ENCODE data around the gene DDX24.

DNA sequence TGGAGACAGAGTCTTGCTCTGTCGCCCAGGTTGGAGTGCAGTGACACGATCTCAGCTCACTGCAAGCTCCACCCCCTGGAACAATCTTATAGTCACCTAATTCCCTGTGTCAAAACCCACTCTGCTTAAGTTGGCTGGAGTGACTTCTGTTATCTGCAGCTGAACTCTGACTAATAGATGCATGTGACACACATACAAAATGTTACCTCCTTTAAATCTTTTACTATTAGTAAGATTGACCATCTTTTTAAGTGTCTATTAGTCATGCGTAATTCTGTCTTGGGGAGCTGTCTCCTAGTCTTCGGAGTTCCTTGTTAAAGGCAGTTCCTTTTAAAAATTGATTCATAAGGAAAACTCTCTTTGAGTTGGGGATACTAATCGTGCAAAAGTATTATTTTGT, 7.5 kb upstream of the DDX24 start:
- TF ChIP-seq, protein P1, sequence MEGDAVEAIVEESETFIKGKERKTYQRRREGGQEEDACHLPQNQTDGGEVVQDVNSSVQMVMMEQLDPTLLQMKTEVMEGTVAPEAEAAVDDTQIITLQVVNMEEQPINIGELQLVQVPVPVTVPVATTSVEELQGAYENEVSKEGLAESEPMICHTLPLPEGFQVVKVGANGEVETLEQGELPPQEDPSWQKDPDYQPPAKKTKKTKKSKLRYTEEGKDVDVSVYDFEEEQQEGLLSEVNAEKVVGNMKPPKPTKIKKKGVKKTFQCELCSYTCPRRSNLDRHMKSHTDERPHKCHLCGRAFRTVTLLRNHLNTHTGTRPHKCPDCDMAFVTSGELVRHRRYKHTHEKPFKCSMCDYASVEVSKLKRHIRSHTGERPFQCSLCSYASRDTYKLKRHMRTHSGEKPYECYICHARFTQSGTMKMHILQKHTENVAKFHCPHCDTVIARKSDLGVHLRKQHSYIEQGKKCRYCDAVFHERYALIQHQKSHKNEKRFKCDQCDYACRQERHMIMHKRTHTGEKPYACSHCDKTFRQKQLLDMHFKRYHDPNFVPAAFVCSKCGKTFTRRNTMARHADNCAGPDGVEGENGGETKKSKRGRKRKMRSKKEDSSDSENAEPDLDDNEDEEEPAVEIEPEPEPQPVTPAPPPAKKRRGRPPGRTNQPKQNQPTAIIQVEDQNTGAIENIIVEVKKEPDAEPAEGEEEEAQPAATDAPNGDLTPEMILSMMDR (optimal IDR thresholded peaks at IDR 0.05 in 1 of 3, IDR thresholded peaks at IDR 0.05 in 1 of 3, conservative IDR thresholded peaks at IDR 0.05 in 1 of 3; ENCODE audit: extremely low read depth in 1 of 3, insufficient read depth in 2 of 3, low read length in 3 of 3) = no peak
- no peak for TF ChIP-seq EZH2 (IDR thresholded peaks at IDR 0.05; ENCODE audit: low read length)

Data from keratinocyte (primary cell).